ENCODE data around the gene AQP12B. TPM values are rescaled to one million over a fixed set of nuclear protein-coding genes. Genes with fewer than 3 reads are reported as not detected.
"Not testable (repeated sequence)": the region's sequence is repeated elsewhere in the genome, so short reads cannot be mapped to it uniquely, and the experiment has no call there.

Gene AQP12B
- total RNA-seq, 2 donors from 2014 or later: not detected

DNA sequence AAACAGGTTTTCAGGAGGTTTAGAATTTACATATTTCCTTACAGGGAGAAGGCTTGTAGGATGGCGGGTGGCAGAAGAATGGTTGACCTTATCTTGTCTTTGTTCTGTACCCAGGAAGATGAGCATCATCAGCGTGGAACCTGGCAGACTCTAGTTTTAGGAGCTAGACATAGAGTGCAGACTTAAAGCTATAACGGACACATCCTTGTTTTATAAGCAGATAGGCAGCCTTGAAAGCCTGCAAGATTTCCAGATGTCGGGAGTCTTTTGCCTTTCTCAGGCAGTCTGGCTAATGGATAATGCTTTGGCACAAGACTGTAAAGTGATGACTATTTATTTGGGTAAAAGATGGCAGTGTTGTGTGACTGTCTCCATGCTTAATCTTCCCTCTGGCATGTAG, 11.7 kb downstream of the AQP12B start:
- Histone ChIP-seq H3K27me3 (replicated peaks; ENCODE audit: insufficient read depth) (no peaks in the 10 kb centered on the region), H3K4me1 (ENCODE audit: control insufficient read depth in 1 of 2, low read depth in 2 of 2) (no peaks in the 10 kb centered on the region), H3K9me3 (no peaks in the 10 kb centered on the region), H3K36me3 (no peaks in the 10 kb centered on the region), H3K4me3 (no peak overlapping the region), H3K27ac (no peak overlapping the region)
- DNase-seq (ENCODE audit: low spot score) (no peak), ATAC-seq (ENCODE audit: insufficient number of reproducible peaks, low FRiP score, low read depth) (no peak)
- no peak for TF ChIP-seq CTCF (IDR thresholded peaks at IDR 0.05)

- Histone ChIP-seq H3K27me3 (replicated peaks; ENCODE audit: insufficient read depth) (no peaks in the 10 kb centered on the region), H3K36me3 (no peaks in the 10 kb centered on the region), H3K4me1 (ENCODE audit: control insufficient read depth in 1 of 2, low read depth in 2 of 2) (no peaks in the 10 kb centered on the region), H3K4me3 (no peak overlapping the region), H3K27ac (no peak overlapping the region), H3K9me3 (no peaks in the 10 kb centered on the region)
- DNase-seq (ENCODE audit: low spot score) (no peak), ATAC-seq (ENCODE audit: insufficient number of reproducible peaks, low FRiP score, low read depth) (no peak)
- no peak for TF ChIP-seq CTCF (IDR thresholded peaks at IDR 0.05)
Observed at GRCh38 chr2:240670402-240670801, 12.3 kb downstream of the AQP12B start.

DNA sequence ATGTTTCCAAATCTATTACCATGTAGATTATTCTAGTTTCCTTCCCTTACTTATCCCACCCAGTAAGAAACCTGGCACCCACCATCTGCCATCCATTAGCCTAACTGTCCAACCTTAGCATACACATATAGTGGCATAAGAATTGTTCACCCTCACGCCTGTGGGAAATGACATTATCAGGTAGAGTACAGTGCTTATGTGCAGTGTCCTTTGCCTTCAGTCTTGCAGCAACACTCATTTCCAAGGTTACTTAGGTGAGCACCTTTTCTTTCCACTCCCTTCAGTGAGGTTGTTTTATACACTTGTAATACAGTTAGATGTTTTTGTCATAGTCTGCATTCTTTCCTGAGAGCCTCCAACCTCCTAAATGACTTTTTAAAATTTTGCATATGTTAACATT, 18.1 kb downstream of the AQP12B start:
- DNase-seq (ENCODE audit: low spot score): no peak
- no peak overlapping the region for H3K27ac ChIP-seq

GRCh38 chr2:240663546-240664190, 19.0 kb downstream of the AQP12B start:
- Histone ChIP-seq H3K9me3 (no peaks in the 10 kb centered on the region), H3K4me1 (ENCODE audit: control insufficient read depth in 1 of 2, low read depth in 2 of 2) (no peaks in the 10 kb centered on the region), H3K36me3 (no peaks in the 10 kb centered on the region), H3K27me3 (replicated peaks; ENCODE audit: insufficient read depth) (no peaks in the 10 kb centered on the region), H3K4me3 (no peak overlapping the region), H3K27ac (no peak overlapping the region)
- ATAC-seq (ENCODE audit: insufficient number of reproducible peaks, low FRiP score, low read depth) (no peak), DNase-seq (ENCODE audit: low spot score) (no peak)
- no peak for TF ChIP-seq CTCF (IDR thresholded peaks at IDR 0.05)

More for the DNA sequence above, 18.1 kb downstream of the AQP12B start:
- Histone ChIP-seq H3K27me3 (replicated peaks; ENCODE audit: insufficient read depth) (no peaks in the 10 kb centered on the region), H3K9me3 (no peaks in the 10 kb centered on the region), H3K4me1 (ENCODE audit: control insufficient read depth in 1 of 2, low read depth in 2 of 2) (no peaks in the 10 kb centered on the region), H3K4me3 (no peak overlapping the region), H3K36me3 (no peaks in the 10 kb centered on the region)
- TF ChIP-seq CTCF (IDR thresholded peaks at IDR 0.05): no peak
- ATAC-seq (ENCODE audit: insufficient number of reproducible peaks, low FRiP score, low read depth): no peak

DNA sequence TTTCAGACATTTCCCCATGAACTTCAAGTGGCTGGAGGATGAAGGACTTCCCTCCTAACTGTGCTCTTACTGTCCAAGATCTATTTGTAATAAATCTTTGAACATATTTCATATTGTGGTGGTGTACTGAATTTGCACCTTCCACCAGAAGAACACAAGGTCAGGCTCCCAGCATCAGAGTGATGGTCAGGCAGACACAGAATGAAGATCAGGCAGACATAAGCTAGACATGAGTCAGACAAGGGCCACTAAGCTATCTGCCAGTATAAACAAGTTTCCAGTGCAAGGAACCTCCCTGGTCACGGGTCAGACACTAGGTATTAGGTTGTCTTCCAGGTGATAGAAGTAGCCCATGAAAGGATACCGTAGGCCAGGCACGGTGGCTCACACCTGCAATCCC, 20.0 kb downstream of the AQP12B start:
- no peaks in the 10 kb centered on the region for H3K9me3 ChIP-seq
- TF ChIP-seq CTCF (IDR thresholded peaks at IDR 0.05): no peak
- no peaks in the 10 kb centered on the region for H3K27me3 ChIP-seq (replicated peaks; ENCODE audit: insufficient read depth)
- H3K36me3 ChIP-seq: no peaks in the 10 kb centered on the region
- H3K27ac ChIP-seq: no peak overlapping the region
- no peaks in the 10 kb centered on the region for H3K4me1 ChIP-seq (ENCODE audit: control insufficient read depth in 1 of 2, low read depth in 2 of 2)
- H3K4me3 ChIP-seq: no peak overlapping the region
- DNase-seq (ENCODE audit: low spot score) (no peak), ATAC-seq (ENCODE audit: insufficient number of reproducible peaks, low FRiP score, low read depth) (no peak)

- not testable (repeated sequence) for H3K4me3 ChIP-seq; H3K36me3 ChIP-seq; H3K27me3 ChIP-seq (replicated peaks; ENCODE audit: insufficient read depth); DNase-seq (ENCODE audit: low spot score); H3K4me1 ChIP-seq (ENCODE audit: control insufficient read depth in 1 of 2, low read depth in 2 of 2); ATAC-seq (ENCODE audit: insufficient number of reproducible peaks, low FRiP score, low read depth); H3K27ac ChIP-seq; H3K9me3 ChIP-seq
Observed at GRCh38 chr2:240659883-240660282, 22.8 kb downstream of the AQP12B start.

All from thoracic aorta (tissue), 2 donors.